Measurements from ENCODE around the gene SNRPB2. TPM values are rescaled to one million over a fixed set of nuclear protein-coding genes. Genes with fewer than 3 reads are reported as not detected.

Gene SNRPB2
- total RNA-seq, 4 donors from 2014 or later, result 9.9 to 24.7 (median 12.8) TPM

DNA sequence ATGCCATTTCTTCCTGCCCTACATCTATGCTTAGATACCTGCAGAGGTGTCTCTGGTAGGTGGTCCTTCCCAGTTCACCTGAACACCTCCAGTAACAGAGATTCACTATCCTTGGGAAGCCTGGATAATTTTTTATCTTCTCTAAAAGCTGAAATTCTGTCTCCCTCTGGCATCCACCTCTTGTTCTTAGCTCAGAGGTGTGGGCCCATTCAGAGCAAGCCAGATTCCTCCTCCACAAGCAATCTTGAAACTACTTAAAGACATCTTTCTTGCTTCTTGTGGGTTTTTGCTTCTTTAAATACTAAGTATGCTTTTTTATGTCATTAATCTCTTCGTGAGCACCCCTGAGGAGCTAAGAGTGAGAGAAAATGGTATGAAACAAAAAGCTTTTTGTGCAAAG, 10.4 kb upstream of the SNRPB2 start:
- no peaks in the 10 kb centered on the region for H3K36me3 ChIP-seq
- no peak overlapping the region for H3K4me3 ChIP-seq
- H3K27me3 ChIP-seq, result no peaks in the 10 kb centered on the region
- no peaks in the 10 kb centered on the region for H3K4me1 ChIP-seq
- no peak overlapping the region for H3K27ac ChIP-seq
- H3K9me3 ChIP-seq, result no peaks in the 10 kb centered on the region
- no peak for DNase-seq
- TF ChIP-seq, protein P1, sequence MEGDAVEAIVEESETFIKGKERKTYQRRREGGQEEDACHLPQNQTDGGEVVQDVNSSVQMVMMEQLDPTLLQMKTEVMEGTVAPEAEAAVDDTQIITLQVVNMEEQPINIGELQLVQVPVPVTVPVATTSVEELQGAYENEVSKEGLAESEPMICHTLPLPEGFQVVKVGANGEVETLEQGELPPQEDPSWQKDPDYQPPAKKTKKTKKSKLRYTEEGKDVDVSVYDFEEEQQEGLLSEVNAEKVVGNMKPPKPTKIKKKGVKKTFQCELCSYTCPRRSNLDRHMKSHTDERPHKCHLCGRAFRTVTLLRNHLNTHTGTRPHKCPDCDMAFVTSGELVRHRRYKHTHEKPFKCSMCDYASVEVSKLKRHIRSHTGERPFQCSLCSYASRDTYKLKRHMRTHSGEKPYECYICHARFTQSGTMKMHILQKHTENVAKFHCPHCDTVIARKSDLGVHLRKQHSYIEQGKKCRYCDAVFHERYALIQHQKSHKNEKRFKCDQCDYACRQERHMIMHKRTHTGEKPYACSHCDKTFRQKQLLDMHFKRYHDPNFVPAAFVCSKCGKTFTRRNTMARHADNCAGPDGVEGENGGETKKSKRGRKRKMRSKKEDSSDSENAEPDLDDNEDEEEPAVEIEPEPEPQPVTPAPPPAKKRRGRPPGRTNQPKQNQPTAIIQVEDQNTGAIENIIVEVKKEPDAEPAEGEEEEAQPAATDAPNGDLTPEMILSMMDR (IDR thresholded peaks at IDR 0.05), result no peak
- no peak for TF ChIP-seq POLR2A (IDR thresholded peaks at IDR 0.05)

DNA sequence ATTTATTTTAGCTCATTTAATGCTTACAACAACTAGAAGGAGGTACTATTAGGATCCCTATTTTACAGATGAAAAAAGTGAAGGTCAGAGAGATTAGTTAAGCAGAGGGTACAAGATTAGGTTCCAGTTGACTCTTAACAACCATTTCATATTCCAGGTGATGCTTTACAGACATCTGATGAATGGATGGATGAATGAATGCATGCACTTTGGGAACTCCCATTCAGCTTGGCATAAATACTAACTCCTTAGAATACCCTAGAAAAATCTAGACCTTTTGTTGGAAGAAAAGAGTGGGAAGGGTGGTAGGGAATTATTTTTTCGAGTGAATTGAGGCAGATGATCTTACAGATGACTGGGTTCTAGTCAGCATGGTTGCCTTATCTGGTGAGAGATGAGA, 746 bp upstream of the SNRPB2 start:
- H3K36me3 ChIP-seq, result peaks cover 0 to 13% (median 0%) of the 10 kb centered on the region in 3 donors
- H3K27ac ChIP-seq, result no peak overlapping the region
- H3K4me3 ChIP-seq, result peak overlapping the region in 3 of 4 donors; percentile 67 to 90 (median 81)

DNA sequence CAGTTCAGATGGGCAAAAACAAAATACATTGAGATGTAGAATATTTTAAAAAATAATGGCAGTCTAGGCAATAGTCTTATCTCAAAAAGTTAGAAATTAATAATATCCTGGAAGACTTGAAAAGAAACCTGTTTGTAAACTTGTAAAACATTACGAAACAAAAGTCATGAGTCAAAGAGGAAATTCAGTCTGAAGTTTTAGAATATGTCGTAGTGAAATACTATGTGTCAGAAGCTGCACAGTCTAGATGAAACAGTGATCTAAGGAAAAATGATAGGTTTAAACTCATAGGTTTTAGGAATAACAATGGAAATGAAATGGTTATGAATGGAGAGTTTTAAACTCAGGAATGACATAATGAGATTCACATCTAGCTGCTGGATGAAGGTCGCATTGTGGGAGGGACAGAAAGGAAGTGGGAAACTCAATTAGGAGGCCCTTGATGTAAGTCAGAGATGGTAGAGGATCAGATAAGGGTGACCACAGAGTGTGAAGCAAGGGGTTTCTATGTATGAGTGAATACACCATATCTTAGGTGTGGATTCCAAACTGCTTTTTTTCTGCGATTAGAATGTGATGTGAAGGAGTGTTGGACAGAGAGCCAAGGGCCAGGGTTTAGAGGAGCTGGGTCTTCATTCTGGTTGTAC, 2.8 kb downstream of the SNRPB2 start:
- TF ChIP-seq, protein P1 (IDR thresholded peaks at IDR 0.05), result no peak
- no peak for DNase-seq
- peaks cover 0 to 14% (median 0%) of the 10 kb centered on the region in 4 donors for H3K4me1 ChIP-seq
- no peaks in the 10 kb centered on the region for H3K27me3 ChIP-seq
- H3K36me3 ChIP-seq, result peaks cover 0 to 46% (median 0%) of the 10 kb centered on the region in 3 donors
- H3K27ac ChIP-seq, result no peak overlapping the region
- H3K9me3 ChIP-seq, result no peaks in the 10 kb centered on the region
- H3K4me3 ChIP-seq, result no peak overlapping the region

More for the DNA sequence above, 746 bp upstream of the SNRPB2 start:
- H3K27me3 ChIP-seq, result no peaks in the 10 kb centered on the region
- no peak for TF ChIP-seq POLR2A (IDR thresholded peaks at IDR 0.05)
- TF ChIP-seq, protein P1 (IDR thresholded peaks at IDR 0.05), result no peak
- DNase-seq, result no peak
- H3K9me3 ChIP-seq, result no peaks in the 10 kb centered on the region
- peaks cover 0 to 14% (median 0%) of the 10 kb centered on the region in 4 donors for H3K4me1 ChIP-seq

DNA sequence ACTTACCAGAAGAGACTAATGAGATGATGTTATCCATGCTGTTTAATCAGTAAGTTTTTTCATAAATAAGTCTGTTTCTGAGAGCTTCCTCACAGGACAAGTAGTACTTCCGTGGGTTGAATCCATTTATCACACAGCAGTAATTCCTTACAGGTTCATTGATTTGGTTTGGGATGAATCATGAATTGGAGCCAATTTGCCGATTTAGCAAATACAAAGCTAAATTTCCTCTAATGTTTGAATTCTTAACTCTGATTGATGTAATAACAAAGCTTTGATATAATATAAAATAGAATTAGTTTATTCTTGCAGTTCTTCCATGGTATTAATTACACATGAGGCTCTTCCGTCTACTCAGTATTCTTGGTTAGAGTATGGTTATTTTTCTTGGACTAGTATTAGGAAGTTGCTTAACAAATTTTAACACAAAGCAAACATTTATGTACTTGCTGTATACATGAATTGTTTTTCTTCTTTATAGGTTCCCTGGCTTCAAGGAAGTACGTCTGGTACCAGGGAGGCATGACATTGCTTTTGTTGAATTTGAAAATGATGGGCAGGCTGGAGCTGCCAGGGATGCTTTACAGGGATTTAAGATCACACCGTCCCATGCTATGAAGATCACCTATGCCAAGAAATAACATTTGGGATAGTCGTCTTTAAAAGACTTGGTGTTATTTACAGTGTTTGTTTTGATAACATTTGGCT, 10.7 kb downstream of the SNRPB2 start:
- DNase-seq, result no peak
- H3K4me1 ChIP-seq, result no peaks in the 10 kb centered on the region
- H3K9me3 ChIP-seq, result no peaks in the 10 kb centered on the region
- H3K36me3 ChIP-seq, result peaks cover 0 to 68% (median 0%) of the 10 kb centered on the region in 3 donors
- H3K27me3 ChIP-seq, result no peaks in the 10 kb centered on the region
- H3K27ac ChIP-seq, result no peak overlapping the region
- TF ChIP-seq, protein P1 (IDR thresholded peaks at IDR 0.05), result no peak
- no peak overlapping the region for H3K4me3 ChIP-seq

DNA sequence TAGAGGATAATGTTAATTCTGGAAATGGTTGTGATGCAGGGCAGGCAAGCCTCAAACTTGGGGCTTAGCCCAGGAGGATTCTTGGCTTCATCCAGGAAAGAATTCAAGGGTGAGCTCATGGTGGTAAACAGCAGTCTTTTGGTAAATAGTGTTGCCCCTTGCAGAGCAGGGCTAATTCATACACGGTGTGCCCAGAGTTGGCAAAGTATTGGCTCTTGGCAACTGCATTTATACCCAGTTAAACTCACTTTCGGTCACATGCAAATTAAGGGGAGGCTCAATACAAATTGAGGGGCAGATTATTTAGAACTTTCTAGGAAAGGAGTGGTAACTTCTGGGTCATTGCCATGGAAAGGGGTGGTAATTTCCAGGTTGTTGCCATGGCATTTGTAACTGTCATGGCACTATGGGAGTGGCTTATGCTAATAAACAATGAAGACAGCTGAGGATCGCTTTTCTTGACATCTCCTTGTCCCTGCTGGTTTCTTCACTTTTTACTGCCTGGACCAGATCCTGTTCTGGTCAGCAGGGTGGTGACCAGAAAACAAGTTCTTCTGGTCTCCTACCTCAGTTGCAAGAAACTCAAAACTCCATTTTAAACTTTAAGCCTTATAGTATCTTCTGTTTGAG, 14.5 kb downstream of the SNRPB2 start:
- no peak for DNase-seq
- peaks cover 0 to 33% (median 0%) of the 10 kb centered on the region in 3 donors for H3K36me3 ChIP-seq
- no peaks in the 10 kb centered on the region for H3K9me3 ChIP-seq
- H3K4me1 ChIP-seq, result no peaks in the 10 kb centered on the region
- H3K27me3 ChIP-seq, result no peaks in the 10 kb centered on the region
- no peak overlapping the region for H3K27ac ChIP-seq
- no peak for TF ChIP-seq POLR2A (IDR thresholded peaks at IDR 0.05)
- TF ChIP-seq, protein P1 (IDR thresholded peaks at IDR 0.05), result no peak
- H3K4me3 ChIP-seq, result no peak overlapping the region
